Cardiac fibroblast (primary cell): Measurements from ENCODE around the gene TMPRSS12.
A peak's percentile ranks its signal among the peaks of the same experiment; 100 is the strongest.

Experiments
- DNase-seq, 2 donors: peaks; one replicate each; pipeline versions ENCODE4 v3.0.0 to v3.0.0-alpha.2; 2010; ENCODE audit warnings: low read depth in 2 of 2
- H3K4me3 ChIP-seq, 2 donors: replicated peaks in 1 of 2; 1 replicate in 1 of 2; 2 replicates in 1 of 2; pipeline ENCODE4 v1.5.1; 2011; ENCODE audit warnings: low read depth in 2 of 2, low read length in 2 of 2, mild to moderate bottlenecking in 2 of 2, moderate library complexity in 1 of 2
- CTCF ChIP-seq: IDR thresholded peaks from one replicate; pipeline ENCODE4 v1.5.1; 2011; ENCODE audit warnings: low read depth, mild to moderate bottlenecking, low read length, inconsistent platforms

The TMPRSS12 gene

DNA sequence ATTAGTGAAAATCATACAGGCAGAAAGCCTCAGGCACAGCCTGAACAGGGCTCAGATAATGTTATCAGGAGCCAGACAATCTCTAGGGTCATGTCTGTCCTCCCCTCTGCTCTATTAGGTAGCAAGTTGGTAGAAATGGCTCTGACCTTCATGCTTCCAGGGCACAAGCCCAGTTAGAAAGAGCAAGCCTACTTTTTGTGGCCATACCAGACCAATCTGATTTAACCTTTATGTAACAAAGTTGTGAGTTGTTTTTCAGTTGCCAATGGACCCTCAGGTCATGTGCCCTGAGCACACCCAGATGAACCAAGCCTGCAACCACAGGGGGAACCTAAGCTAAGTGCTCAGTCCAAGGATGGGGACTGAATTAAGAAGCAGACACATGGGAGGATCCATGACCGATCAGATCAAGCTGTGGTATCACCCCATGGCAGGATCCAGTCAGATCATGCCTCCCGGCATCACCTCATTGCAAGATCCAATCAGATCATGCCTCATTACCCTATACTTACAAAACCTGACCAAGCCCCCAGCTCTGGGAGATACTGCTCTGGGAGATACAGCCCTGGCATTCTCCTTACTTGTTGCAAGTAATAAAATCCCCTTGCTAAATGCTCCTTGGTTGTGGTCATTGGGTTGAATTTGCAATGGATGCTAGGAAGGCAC lies 90.9 kb downstream of the TMPRSS12 start:
- peak; percentile 41 to 47 for DNase-seq
- no peak overlapping the region for H3K4me3 ChIP-seq
- no peak for TF ChIP-seq CTCF

DNA sequence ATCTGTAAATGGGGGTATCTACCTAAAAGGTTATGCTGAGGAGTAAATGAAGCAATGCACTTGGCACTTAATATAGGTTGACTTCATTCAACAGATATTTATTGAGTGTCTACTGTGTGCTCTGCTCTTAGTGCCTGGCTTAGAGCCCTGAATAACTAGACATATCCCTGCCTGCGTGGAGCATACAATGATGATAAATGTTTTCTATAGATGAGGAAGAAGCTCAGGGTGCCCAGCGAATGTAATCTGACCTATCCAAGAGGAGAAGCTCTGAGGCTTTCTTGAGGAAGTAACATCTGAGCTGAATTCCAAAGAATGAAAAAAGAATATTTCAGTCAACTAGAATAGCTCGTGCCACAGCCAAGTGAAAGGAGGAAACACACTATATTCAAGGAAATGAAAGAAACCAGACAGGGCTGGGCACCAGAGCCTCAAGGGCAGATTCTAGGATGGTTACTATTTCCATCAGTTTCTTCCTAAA lies 91.7 kb downstream of the TMPRSS12 start:
- TF ChIP-seq CTCF = no peak
- no peak overlapping the region for H3K4me3 ChIP-seq
- DNase-seq = peak; percentile 35 to 69

DNA sequence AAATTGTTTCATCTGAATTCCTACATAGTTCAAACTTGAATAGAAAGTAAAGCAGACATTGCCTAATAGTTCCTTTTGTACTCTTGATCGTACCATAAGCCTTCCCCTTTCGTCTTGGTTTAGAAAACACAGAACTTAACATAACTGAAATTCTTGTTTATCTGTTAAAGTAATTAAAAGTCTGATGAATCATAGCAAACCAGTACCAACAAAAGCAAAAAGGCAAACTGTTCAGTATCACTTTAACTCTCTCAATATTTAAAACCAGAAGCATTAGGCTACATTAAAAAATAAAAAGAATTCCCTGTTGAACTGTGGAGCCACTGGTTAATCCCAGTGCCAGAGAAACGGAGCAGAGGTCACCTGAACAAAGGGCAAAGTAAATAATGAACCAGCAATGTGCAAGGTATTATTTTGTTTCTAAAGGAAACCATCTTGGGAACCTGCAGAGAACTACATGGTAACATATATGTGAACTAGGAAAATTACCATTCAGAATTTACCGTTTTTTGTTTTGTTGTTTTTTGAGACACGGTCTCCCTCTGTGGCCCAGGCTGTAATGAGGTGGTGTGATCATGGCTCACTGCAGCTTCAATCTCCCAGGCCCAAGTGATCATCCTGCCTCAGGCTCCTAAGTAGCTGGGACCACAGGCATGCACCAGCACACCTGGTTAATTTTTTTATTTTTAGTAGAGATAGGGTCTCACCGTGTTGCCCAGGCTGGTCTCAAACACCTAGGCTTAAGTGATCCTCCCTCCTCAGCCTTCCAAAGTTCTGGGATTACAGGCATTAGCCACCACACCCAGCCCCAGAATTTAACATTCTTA lies 92.5 kb downstream of the TMPRSS12 start:
- no peak for TF ChIP-seq CTCF
- DNase-seq = peak; percentile 72 to 75
- no peak overlapping the region for H3K4me3 ChIP-seq

DNA sequence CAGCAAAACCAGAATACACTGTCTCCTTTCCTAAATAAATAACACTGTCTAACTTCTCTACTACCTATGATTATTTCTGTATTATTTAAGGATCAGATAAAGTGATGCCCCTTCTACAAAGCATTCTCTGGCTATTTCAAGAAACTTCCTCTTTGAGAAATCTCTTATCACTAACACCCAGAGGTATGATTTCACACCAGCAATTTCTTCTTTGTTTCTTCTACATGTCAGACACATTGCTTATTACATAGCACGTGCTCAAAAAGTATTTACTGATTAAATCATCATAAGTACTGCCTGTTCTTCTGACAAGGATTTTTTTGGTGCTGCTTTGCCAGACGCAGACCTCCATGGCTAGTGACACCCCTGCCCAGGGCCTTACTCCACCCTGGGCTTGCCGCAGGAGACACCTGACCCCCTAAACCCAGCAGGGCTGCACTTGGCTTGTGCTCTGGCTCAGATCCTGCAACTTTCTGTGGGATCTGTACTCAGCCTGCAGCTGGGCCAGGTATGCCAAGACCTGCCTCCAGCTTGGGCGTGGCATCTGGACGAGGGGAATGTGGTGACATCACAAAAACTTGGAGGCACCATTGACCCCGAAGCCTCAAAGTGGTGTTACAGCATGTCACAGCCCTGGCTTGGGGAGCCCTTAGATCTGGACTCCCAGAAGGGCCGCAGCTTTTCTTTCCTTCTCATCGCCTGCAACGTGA lies 94.2 kb downstream of the TMPRSS12 start:
- DNase-seq = no peak
- no peak overlapping the region for H3K4me3 ChIP-seq
- no peak for TF ChIP-seq CTCF
